ENCODE data around the gene MSTN.

DNA sequence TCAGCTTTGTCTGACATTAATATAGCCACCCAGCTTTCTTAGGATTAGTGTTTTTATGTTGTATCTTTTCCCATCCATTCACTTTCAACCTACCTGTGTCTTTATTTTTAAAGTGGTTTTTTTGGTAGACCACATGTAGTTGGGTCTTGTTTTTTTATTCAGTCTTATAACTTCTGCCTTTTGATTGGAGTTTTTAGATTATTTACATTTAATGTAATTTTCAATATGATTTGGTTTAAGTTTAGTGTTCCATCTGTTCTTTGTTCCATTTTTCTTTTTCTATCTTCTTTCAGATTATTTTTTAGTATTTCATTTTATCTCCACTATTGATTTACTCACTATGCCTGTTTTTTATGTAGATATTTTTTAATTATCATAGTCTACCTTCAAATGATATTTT, 13.1 kb upstream of the MSTN start:
- TF ChIP-seq POLR2A (IDR thresholded peaks at IDR 0.05) = no peak
- TF ChIP-seq, protein P1, sequence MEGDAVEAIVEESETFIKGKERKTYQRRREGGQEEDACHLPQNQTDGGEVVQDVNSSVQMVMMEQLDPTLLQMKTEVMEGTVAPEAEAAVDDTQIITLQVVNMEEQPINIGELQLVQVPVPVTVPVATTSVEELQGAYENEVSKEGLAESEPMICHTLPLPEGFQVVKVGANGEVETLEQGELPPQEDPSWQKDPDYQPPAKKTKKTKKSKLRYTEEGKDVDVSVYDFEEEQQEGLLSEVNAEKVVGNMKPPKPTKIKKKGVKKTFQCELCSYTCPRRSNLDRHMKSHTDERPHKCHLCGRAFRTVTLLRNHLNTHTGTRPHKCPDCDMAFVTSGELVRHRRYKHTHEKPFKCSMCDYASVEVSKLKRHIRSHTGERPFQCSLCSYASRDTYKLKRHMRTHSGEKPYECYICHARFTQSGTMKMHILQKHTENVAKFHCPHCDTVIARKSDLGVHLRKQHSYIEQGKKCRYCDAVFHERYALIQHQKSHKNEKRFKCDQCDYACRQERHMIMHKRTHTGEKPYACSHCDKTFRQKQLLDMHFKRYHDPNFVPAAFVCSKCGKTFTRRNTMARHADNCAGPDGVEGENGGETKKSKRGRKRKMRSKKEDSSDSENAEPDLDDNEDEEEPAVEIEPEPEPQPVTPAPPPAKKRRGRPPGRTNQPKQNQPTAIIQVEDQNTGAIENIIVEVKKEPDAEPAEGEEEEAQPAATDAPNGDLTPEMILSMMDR (IDR thresholded peaks at IDR 0.05) = no peak
